C4-2B (cell line): ENCODE measurements around the gene KITLG.

Source experiments
- ZFX ChIP-seq: fragments of 450-650 bp; IDR thresholded peaks from 2 replicates; pipeline ENCODE4 v1.6.1; 2017
- TF ChIP-seq, protein P1 (sequence below): fragments of 450-650 bp; conservative IDR thresholded peaks from 2 replicates; pipeline ENCODE4 v1.5.1; 2017; ENCODE audit warnings: mild to moderate bottlenecking

DNA sequence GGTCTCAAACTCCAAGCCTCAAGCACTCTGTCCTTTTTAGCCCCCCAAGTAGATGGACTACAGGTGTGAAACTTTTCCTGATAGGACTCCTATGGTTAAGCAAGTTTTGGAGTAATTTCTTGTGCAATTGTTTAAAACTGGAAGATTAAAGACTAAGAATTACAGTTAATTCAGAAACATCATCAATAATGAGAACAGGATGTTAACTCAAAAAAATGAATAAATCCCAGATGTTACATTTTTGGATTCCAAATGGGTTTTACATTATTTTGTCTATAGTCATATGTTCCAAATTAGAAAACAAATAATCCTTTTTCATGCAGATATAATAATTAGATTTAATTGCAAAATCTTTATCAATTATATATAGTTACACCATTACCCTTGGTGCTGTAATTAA, 24.4 kb upstream of the KITLG start:
- TF ChIP-seq, protein P1, sequence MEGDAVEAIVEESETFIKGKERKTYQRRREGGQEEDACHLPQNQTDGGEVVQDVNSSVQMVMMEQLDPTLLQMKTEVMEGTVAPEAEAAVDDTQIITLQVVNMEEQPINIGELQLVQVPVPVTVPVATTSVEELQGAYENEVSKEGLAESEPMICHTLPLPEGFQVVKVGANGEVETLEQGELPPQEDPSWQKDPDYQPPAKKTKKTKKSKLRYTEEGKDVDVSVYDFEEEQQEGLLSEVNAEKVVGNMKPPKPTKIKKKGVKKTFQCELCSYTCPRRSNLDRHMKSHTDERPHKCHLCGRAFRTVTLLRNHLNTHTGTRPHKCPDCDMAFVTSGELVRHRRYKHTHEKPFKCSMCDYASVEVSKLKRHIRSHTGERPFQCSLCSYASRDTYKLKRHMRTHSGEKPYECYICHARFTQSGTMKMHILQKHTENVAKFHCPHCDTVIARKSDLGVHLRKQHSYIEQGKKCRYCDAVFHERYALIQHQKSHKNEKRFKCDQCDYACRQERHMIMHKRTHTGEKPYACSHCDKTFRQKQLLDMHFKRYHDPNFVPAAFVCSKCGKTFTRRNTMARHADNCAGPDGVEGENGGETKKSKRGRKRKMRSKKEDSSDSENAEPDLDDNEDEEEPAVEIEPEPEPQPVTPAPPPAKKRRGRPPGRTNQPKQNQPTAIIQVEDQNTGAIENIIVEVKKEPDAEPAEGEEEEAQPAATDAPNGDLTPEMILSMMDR = no peak
- no peak for TF ChIP-seq ZFX
